Measurements from ENCODE around the gene GNL1.
A peak's percentile ranks its signal among the peaks of the same experiment; 100 is the strongest.

GNL1 gene

GRCh38 chr6:30564114-30564513 is 7.8 kb upstream of the GNL1 start:
- TF ChIP-seq TARDBP (IDR thresholded peaks at IDR 0.05): no peak
- no peak; the same call in 1 of the 2 replicates for TF ChIP-seq L3MBTL2 (conservative IDR thresholded peaks at IDR 0.05)
- no peak for TF ChIP-seq ZNF384 (IDR thresholded peaks at IDR 0.05)
- no peak for TF ChIP-seq SUZ12 (IDR thresholded peaks at IDR 0.05)
- TF ChIP-seq ELF4 (IDR thresholded peaks at IDR 0.05): no peak
- no peak for TF ChIP-seq FOXK2 (IDR thresholded peaks at IDR 0.05)
- DNase-seq (ENCODE audit: extremely low spot score): no peak
- ChIA-PET CTCF (no interaction called here), POLR2A (interaction anchor here (0.6 kb wide), 1 partner anchor 157 kb away, joined by 3 read pairs; no protein-coding TSS in a partner anchor)

DNA sequence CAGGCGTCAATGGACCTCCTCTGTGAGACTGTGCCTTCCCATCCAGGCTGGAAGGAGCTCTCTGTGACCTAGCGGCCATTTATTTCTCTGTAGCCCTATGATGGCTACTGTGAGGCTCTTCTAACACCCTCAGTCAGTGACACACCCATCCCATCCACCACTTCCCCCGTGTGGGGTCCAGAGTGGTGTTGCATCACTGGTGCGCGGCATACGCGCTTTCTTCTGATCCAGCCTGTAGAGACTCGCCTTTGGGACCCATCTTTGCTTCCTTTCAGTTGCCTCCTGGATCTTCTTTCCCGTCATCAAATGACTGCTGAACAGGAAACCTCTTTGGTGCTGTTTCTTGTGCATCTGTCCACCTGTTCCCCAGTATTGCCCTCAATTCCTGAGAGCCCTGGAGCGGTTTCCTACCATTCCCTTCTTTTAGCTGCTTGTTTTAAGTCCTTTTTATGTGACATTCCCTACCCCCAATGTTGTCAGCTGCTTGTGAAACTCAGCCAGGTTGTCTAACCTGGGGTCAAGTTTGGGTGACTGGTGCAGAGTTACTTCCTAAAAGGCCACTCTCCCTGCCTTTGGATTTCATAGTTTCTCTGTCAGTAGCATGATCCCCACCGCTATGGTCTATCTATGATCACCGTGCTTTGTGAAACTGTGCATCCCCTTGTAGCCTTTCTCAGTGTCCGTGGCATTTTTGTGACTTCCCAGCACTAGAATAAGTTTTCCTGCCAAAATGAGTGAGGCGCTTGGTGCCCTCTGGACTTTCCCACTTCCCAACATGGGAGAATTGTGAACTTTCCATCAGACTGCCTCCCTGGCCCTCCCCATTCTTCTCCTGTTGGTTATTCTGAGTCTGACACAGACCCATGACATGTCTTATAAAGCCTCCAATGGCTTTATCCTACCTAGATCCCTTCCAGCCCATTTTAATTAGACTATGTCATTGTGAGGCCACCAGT is 6.5 kb upstream of the GNL1 start:
- DNase-seq (ENCODE audit: extremely low spot score): no peak
- CTCF ChIA-PET: no interaction called here
- POLR2A ChIA-PET: interaction anchor here (1.1 kb wide), 1 partner anchor 8 kb away, joined by 4 read pairs; no protein-coding TSS in a partner anchor
- TF ChIP-seq L3MBTL2 (conservative IDR thresholded peaks at IDR 0.05): no peak
- no peak for TF ChIP-seq TARDBP (IDR thresholded peaks at IDR 0.05)
- no peak for TF ChIP-seq ZNF384 (IDR thresholded peaks at IDR 0.05)
- TF ChIP-seq FOXM1 (IDR thresholded peaks at IDR 0.05; ENCODE audit: borderline replicate concordance): no peak
- no peak for TF ChIP-seq FOXK2 (IDR thresholded peaks at IDR 0.05)
- TF ChIP-seq LEF1 (IDR thresholded peaks at IDR 0.05; ENCODE audit: borderline replicate concordance): no peak
- TF ChIP-seq SUZ12 (IDR thresholded peaks at IDR 0.05): no peak
- TF ChIP-seq CTBP1 (IDR thresholded peaks at IDR 0.05; ENCODE audit: borderline replicate concordance): no peak

GRCh38 chr6:30560930-30561329 is 4.6 kb upstream of the GNL1 start:
- DNase-seq (ENCODE audit: extremely low spot score): no peak
- ChIA-PET POLR2A (interaction anchor here (0.6 kb wide), 1 partner anchor 10 kb away, joined by 3 read pairs; the partner anchor contains the start of gene ABCF1), CTCF (no interaction called here)
- TF ChIP-seq FOXK2 (IDR thresholded peaks at IDR 0.05): no peak
- TF ChIP-seq HDGF (IDR thresholded peaks at IDR 0.05; ENCODE audit: borderline replicate concordance): no peak
- no peak for TF ChIP-seq NFRKB (IDR thresholded peaks at IDR 0.05)
- TF ChIP-seq LEF1 (IDR thresholded peaks at IDR 0.05; ENCODE audit: borderline replicate concordance): no peak
- TF ChIP-seq FOXM1 (IDR thresholded peaks at IDR 0.05; ENCODE audit: borderline replicate concordance): no peak
- no peak for TF ChIP-seq SP1 (IDR thresholded peaks at IDR 0.05)
- TF ChIP-seq FOXA1 (IDR thresholded peaks at IDR 0.05): no peak
- no peak for TF ChIP-seq L3MBTL2 (conservative IDR thresholded peaks at IDR 0.05)
- no peak for TF ChIP-seq ARNT (IDR thresholded peaks at IDR 0.05)
- no peak for TF ChIP-seq TARDBP (IDR thresholded peaks at IDR 0.05)
- TF ChIP-seq SUZ12 (IDR thresholded peaks at IDR 0.05): no peak
- TF ChIP-seq CTBP1 (IDR thresholded peaks at IDR 0.05; ENCODE audit: borderline replicate concordance): no peak

- DNase-seq (ENCODE audit: extremely low spot score): no peak
- TF ChIP-seq NFRKB (IDR thresholded peaks at IDR 0.05) (no peak), ZNF384 (IDR thresholded peaks at IDR 0.05) (no peak)
- ChIA-PET CTCF (interaction anchor here (0.9 kb wide), 1 partner anchor 17 kb away, joined by 3 read pairs; no protein-coding TSS in a partner anchor), POLR2A (interaction anchor here (0.6 to 3.6 kb wide), 13 partner anchors 9 to 601 kb away, joined by 3 to 32 read pairs (median 5); partner anchors contain the start of genes ABCF1 and TCF19)
Observed at GRCh38 chr6:30557683-30557981, 1.3 kb upstream of the GNL1 start.

DNA sequence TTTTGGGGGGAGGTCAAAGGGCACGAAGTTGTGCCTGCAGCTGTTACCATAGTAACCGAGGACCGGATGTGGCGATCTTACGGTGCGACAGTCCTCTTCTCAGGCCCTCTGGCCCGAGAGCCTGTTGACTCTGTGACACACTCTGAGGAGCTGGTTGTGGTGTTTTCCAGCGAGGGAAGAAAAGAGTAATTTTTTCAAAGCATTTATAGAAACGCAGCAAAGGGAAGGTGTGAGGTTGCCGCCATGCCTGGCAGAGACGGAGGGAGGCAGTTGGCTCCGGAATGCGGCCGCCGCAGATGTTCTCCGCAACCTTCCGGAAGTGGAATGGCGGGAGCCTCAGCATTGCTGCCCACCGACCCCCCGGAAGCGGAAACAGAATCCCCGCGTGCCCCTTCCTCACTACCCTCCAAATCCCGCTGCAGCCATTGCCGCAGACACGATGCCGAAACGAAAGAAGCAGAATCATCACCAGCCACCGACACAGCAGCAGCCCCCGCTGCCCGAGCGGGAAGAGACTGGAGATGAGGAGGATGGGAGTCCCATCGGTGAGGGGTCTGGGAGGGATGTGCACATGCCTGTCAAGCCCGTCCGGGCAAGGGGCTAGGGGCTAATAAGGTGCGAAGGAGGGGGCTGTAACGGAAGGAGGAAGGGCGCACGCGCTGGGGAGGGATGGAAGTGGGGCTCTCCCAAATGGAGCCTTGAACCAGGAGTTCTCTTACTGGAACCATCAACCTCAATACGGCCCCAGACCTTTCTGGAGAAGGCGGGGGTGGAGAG is 805 bp upstream of the GNL1 start, which contains the start of gene PRR3:
PRR3 (plus strand) TSS at position 390 of the 777 bp plus-strand sequence; CDS start at position 440, 50 bp downstream.
- TF ChIP-seq FOXA1 (IDR thresholded peaks at IDR 0.05): no peak
- no peak for TF ChIP-seq CTBP1 (IDR thresholded peaks at IDR 0.05; ENCODE audit: borderline replicate concordance)
- peak; percentile 44; the same call in 1 of the 2 replicates for TF ChIP-seq NFRKB (IDR thresholded peaks at IDR 0.05)
- TF ChIP-seq FOXM1 (IDR thresholded peaks at IDR 0.05; ENCODE audit: borderline replicate concordance): no peak
- TF ChIP-seq FOXK2 (IDR thresholded peaks at IDR 0.05): no peak
- TF ChIP-seq BHLHE40 (IDR thresholded peaks at IDR 0.05; ENCODE audit: borderline replicate concordance): no peak
- peak; percentile 60 for TF ChIP-seq ELF4 (IDR thresholded peaks at IDR 0.05)
- TF ChIP-seq PKNOX1 (IDR thresholded peaks at IDR 0.05): peak; percentile 36; the same call in 1 of the 2 replicates
- TF ChIP-seq SUZ12 (IDR thresholded peaks at IDR 0.05): no peak
- no peak for TF ChIP-seq LEF1 (IDR thresholded peaks at IDR 0.05; ENCODE audit: borderline replicate concordance)
- TF ChIP-seq ZNF384 (IDR thresholded peaks at IDR 0.05): no peak
- TF ChIP-seq L3MBTL2 (conservative IDR thresholded peaks at IDR 0.05): peak; percentile 100
- ChIA-PET POLR2A (interaction anchor here (0.6 to 3.6 kb wide), 15 partner anchors 10 to 601 kb away, joined by 3 to 32 read pairs (median 5); partner anchors contain the start of genes ABCF1 and TCF19), CTCF (interaction anchor here (0.9 kb wide), 1 partner anchor 17 kb away, joined by 3 read pairs; no protein-coding TSS in a partner anchor)
- peak; percentile 85 for DNase-seq (ENCODE audit: extremely low spot score)

DNA sequence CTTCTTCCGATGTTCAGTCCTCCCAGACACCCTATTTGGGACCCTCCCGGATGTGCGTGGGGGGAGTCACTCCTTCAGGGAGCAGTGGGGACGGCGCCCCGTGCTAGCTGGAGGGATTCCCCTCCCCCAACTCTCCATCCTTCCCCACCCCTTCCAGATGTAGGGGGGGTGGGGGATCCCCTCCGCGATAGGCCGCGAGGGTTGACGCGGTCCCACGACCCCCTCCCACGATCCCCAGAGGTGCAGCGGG is 548 bp downstream of the GNL1 start:
- no peak for DNase-seq (ENCODE audit: extremely low spot score)
- TF ChIP-seq FOXA1 (IDR thresholded peaks at IDR 0.05) (no peak), ARNT (IDR thresholded peaks at IDR 0.05) (no peak), FOXM1 (IDR thresholded peaks at IDR 0.05; ENCODE audit: borderline replicate concordance) (no peak), BHLHE40 (IDR thresholded peaks at IDR 0.05; ENCODE audit: borderline replicate concordance) (no peak), CTBP1 (IDR thresholded peaks at IDR 0.05; ENCODE audit: borderline replicate concordance) (no peak), LEF1 (IDR thresholded peaks at IDR 0.05; ENCODE audit: borderline replicate concordance) (no peak), ZNF384 (IDR thresholded peaks at IDR 0.05) (no peak), SUZ12 (IDR thresholded peaks at IDR 0.05) (no peak), TARDBP (IDR thresholded peaks at IDR 0.05) (no peak), SP1 (IDR thresholded peaks at IDR 0.05) (no peak), PKNOX1 (IDR thresholded peaks at IDR 0.05) (no peak), NFRKB (IDR thresholded peaks at IDR 0.05) (no peak), ELF4 (IDR thresholded peaks at IDR 0.05) (no peak)
- ChIA-PET POLR2A (interaction anchor here (1.3 to 3.6 kb wide), 7 partner anchors 10 to 62 kb away, joined by 6 to 32 read pairs (median 17); partner anchors contain the start of genes ABCF1, MRPS18B and PPP1R10), CTCF (interaction anchor here (1.6 to 2.1 kb wide), 2 partner anchors 11 to 14 kb away, joined by 5 to 14 read pairs; no protein-coding TSS in a partner anchor)
